PC-3 (cell line): ENCODE measurements around the gene WWP2. TPM values are rescaled to one million over a fixed set of nuclear protein-coding genes. Genes with fewer than 3 reads are reported as not detected.
"Not testable (repeated sequence)": the region's sequence is repeated elsewhere in the genome, so short reads cannot be mapped to it uniquely, and the experiment has no call there.

Source experiments
- ATAC-seq: fragments of 200-7000 bp; cut with Tn5 transposase; 2 replicates; pipeline ENCODE4 v1.9.1; 2020; ENCODE audit warnings: mild to moderate bottlenecking, moderate library complexity
- BruUV-seq: library from RNA; stranded (reverse); fragments of 400-500 nt; replicated peaks from 2 replicates; lab custom pipeline; 2021; lab: Mats Ljungman, UMichigan
- CTCF ChIA-PET: fragments of 300-600 bp; sonication (Branson Sonifier 250); formaldehyde crosslinking; loops from one replicate; lab custom pipeline; 2022; ENCODE audit warnings: antibody characterized with exemption; lab: Charles Lee
- POLR2A ChIA-PET: fragments of 300-600 bp; sonication (Branson Sonifier 250); formaldehyde crosslinking; loops from one replicate; lab custom pipeline; 2022; ENCODE audit warnings: antibody characterized with exemption; ENCODE audit not compliant: unreplicated experiment; lab: Charles Lee
- DNase-seq: peaks from one replicate; pipeline ENCODE4 v3.0.0-alpha.2; 2015
- H2AFZ ChIP-seq: fragments of 300-600 bp; sonication (generic); 2 replicates; pipeline ENCODE4 v1.6.0; 2016; ENCODE audit warnings: antibody characterized with exemption, low read length
- H3F3A ChIP-seq: fragments of 300-600 bp; sonication (generic); one replicate; pipeline ENCODE4 v1.6.0; 2017; ENCODE audit warnings: antibody characterized with exemption, low read length, control low read depth, mild to moderate bottlenecking; ENCODE audit not compliant: unreplicated experiment
- H3K27ac ChIP-seq: fragments of 300-600 bp; sonication (generic); 2 replicates; pipeline ENCODE4 v1.5.1; 2016; ENCODE audit warnings: mild to moderate bottlenecking, low read length
- H3K27me3 ChIP-seq: fragments of 300-600 bp; sonication (generic); 2 replicates; pipeline ENCODE4 v1.6.1; 2016; ENCODE audit warnings: low read length, mixed read lengths
- H3K36me3 ChIP-seq: fragments of 300-600 bp; sonication (generic); 2 replicates; pipeline ENCODE4 v1.6.1; 2016; ENCODE audit warnings: low read depth, mixed run types, low read length, mixed read lengths
- H3K4me1 ChIP-seq: fragments of 300-600 bp; sonication (generic); 2 replicates; pipeline ENCODE4 v1.5.1; 2016; ENCODE audit warnings: low read length; ENCODE audit not compliant: insufficient read depth
- H3K4me2 ChIP-seq: fragments of 300-600 bp; sonication (generic); 2 replicates; pipeline ENCODE4 v1.6.0; 2016; ENCODE audit warnings: low read length
- H3K4me3 ChIP-seq: fragments of 300-600 bp; sonication (generic); 2 replicates; pipeline ENCODE4 v1.5.1; 2016; ENCODE audit warnings: mild to moderate bottlenecking, low read length, mixed read lengths
- H3K79me2 ChIP-seq: fragments of 300-600 bp; sonication (generic); 2 replicates; pipeline ENCODE4 v1.6.1; 2017; ENCODE audit warnings: low read length, mixed read lengths
- H3K9ac ChIP-seq: fragments of 300-600 bp; sonication (generic); 2 replicates; pipeline ENCODE4 v1.6.0; 2016; ENCODE audit warnings: mild to moderate bottlenecking, low read length
- H3K9me2 ChIP-seq: fragments of 300-600 bp; sonication (generic); replicated peaks from 2 replicates; pipeline ENCODE4 v1.6.1; 2016; ENCODE audit warnings: mixed run types, low read length, mixed read lengths
- H3K9me3 ChIP-seq: fragments of 300-600 bp; sonication (generic); 2 replicates; pipeline ENCODE4 v1.6.1; 2016; ENCODE audit warnings: low read length, mixed read lengths
- H4K20me1 ChIP-seq: fragments of 300-600 bp; sonication (generic); 2 replicates; pipeline ENCODE4 v1.6.1; 2016; ENCODE audit warnings: low read length, mixed read lengths
- EZH2 ChIP-seq: fragments of 300-600 bp; sonication (generic); IDR thresholded peaks from one replicate; pipeline ENCODE4 v1.6.1; 2017; ENCODE audit warnings: antibody characterized with exemption, mild to moderate bottlenecking, low read length; ENCODE audit not compliant: unreplicated experiment
- EZH2phosphoT487 ChIP-seq: fragments of 300-600 bp; sonication (generic); IDR thresholded peaks from 2 replicates; pipeline ENCODE4 v1.6.1; 2018; ENCODE audit warnings: mild to moderate bottlenecking, antibody characterized with exemption, low read length, borderline replicate concordance
- intact Hi-C: fragments of 100-400 bp; cut with micrococcal nuclease; formaldehyde crosslinking; loops from 2 replicates; pipeline ENCODE4 v1.9.0; 2023
- total RNA-seq: library from RNA; depleted of rRNA; stranded (reverse); fragments of >200 nt; gene quantifications from 2 replicates; pipeline ENCODE4 v1.2.3, GENCODE V29; 2014
- TF ChIP-seq, protein P1 (sequence below): fragments of 300-600 bp; sonication (generic); conservative IDR thresholded peaks from 2 replicates; pipeline ENCODE4 v1.5.1; 2017; ENCODE audit warnings: antibody characterized with exemption, low read depth, mild to moderate bottlenecking, low read length

The WWP2 gene
- total RNA-seq, 1 experiment from 2014 or later: 15.8 TPM

DNA sequence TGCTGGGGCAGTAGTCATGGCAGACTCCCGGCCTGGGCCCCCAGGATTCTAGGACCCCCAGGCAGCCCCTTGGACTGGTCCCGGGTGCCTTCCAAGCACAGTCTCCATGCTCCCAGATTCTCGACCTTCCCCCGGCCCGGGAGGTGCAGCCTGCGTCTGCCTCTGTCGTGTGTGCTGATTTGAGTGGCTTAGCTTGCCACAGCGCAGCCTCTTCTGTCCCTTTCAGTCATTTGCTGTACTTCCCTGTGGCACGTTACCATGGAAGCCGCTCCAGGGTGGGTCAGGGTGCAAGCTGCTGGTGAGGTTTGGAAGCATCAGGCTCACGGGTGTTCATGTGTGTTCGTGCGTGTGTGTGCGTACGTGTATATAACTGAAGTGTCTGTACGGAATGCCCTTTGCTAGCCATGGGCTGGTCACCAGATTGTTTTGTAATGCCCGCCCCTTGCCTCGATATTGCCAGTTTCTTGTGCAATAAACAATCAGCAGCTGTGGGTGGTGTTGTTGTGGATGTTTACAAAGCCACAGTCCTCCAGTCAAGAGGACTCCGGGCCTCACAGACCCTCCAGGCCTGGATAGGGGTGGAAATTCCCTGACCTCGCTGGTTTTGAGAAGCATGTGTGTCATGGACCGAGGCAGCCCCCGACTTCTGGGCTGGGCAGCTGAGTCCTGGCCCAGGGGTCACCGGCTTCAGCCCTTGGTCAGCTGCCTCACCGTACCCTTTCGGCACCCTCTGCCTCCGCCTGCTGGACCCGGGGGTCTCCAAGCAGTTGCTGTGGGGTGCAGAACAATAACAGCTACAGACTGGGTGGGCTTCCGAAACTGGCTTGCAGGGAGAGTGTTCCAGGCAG lies 179.3 kb downstream of the WWP2 start:
- no peaks in the 10 kb centered on the region for H3F3A ChIP-seq
- H3K9me2 ChIP-seq: no peaks in the 10 kb centered on the region
- no peaks in the 10 kb centered on the region for H3K27me3 ChIP-seq
- H2AFZ ChIP-seq: no peak overlapping the region
- ATAC-seq (no peak), DNase-seq (no peak)
- H3K4me3 ChIP-seq: no peak overlapping the region
- H3K9ac ChIP-seq: no peak overlapping the region
- H3K27ac ChIP-seq: no peak overlapping the region
- no peaks in the 10 kb centered on the region for H3K9me3 ChIP-seq
- intact Hi-C loops: no loop called here
- H3K79me2 ChIP-seq: no peaks in the 10 kb centered on the region
- ChIA-PET POLR2A (no interaction called here), CTCF (no interaction called here)
- H3K4me1 ChIP-seq: no peaks in the 10 kb centered on the region
- no peak for TF ChIP-seq EZH2
- no peak for TF ChIP-seq EZH2phosphoT487
- TF ChIP-seq, protein P1, sequence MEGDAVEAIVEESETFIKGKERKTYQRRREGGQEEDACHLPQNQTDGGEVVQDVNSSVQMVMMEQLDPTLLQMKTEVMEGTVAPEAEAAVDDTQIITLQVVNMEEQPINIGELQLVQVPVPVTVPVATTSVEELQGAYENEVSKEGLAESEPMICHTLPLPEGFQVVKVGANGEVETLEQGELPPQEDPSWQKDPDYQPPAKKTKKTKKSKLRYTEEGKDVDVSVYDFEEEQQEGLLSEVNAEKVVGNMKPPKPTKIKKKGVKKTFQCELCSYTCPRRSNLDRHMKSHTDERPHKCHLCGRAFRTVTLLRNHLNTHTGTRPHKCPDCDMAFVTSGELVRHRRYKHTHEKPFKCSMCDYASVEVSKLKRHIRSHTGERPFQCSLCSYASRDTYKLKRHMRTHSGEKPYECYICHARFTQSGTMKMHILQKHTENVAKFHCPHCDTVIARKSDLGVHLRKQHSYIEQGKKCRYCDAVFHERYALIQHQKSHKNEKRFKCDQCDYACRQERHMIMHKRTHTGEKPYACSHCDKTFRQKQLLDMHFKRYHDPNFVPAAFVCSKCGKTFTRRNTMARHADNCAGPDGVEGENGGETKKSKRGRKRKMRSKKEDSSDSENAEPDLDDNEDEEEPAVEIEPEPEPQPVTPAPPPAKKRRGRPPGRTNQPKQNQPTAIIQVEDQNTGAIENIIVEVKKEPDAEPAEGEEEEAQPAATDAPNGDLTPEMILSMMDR: no peak
- BruUV-seq: no TSS peak
- no peaks in the 10 kb centered on the region for H4K20me1 ChIP-seq
- H3K4me2 ChIP-seq: no peak overlapping the region
- no peaks in the 10 kb centered on the region for H3K36me3 ChIP-seq

DNA sequence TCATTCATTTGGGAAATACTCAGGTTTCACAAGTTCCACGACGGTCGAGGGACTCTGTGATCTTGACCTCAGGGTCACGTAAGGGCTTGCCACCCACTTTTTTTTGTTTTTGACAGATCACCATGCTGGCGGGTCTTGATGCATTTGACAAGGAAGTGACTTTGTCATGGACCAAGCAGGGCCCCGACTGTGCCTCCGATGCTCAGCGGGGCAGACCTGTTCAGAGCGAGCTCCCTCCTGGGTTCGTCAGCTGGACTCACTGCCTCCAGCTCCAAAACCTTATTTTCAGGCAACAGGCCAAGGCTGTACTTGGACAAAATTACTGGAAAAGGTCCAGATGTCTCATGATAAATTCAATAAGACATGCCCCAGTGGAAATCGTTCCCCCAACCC lies 180.0 kb downstream of the WWP2 start:
- CTCF ChIA-PET: no interaction called here
- Histone ChIP-seq H3K4me1 (no peaks in the 10 kb centered on the region), H2AFZ (no peak overlapping the region), H3K27ac (no peak overlapping the region), H3K36me3 (no peaks in the 10 kb centered on the region), H3K79me2 (no peaks in the 10 kb centered on the region), H3K4me3 (no peak overlapping the region), H3K9ac (no peak overlapping the region), H3F3A (no peaks in the 10 kb centered on the region), H4K20me1 (no peaks in the 10 kb centered on the region), H3K4me2 (no peak overlapping the region), H3K9me3 (no peaks in the 10 kb centered on the region), H3K27me3 (no peaks in the 10 kb centered on the region), H3K9me2 (no peaks in the 10 kb centered on the region)
- TF ChIP-seq, protein P1: no peak
- no peak for TF ChIP-seq EZH2phosphoT487
- no peak for TF ChIP-seq EZH2
- intact Hi-C loops: no loop called here
- BruUV-seq: no TSS peak
- no peak for DNase-seq
- POLR2A ChIA-PET: no interaction called here
- ATAC-seq: no peak

DNA sequence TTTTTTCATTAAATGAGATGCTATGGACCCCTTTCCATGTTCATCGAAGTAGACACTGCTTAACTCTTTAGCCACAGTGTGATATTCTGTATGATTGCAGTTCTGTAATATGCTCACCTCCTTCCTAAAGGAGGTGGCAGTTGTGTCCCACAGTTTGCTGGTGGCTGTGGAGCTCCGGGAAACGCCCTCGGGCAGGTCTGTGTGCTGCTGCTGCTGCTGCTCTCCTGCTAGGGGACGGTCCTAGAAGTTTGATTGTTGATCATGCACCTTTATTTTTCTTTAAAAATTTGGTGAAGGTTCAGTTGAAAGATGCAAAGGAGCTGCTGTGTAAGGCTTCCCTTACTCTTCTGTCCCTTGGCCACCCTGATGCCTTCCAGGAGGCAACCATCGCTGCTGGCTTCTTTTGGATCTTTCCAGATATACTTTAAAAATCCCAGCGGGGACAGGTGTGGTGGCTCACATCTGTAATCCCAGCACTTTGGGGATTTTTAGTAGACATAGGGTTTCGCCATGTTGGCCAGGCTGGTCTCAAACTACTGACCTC lies 180.6 kb downstream of the WWP2 start:
- BruUV-seq: no TSS peak
- Histone ChIP-seq H3K27me3 (no peaks in the 10 kb centered on the region), H3K4me2 (no peak overlapping the region), H3K9ac (no peak overlapping the region), H3K4me1 (no peaks in the 10 kb centered on the region), H4K20me1 (no peaks in the 10 kb centered on the region), H2AFZ (no peak overlapping the region), H3K79me2 (no peaks in the 10 kb centered on the region), H3K4me3 (no peak overlapping the region), H3F3A (no peaks in the 10 kb centered on the region), H3K9me3 (no peaks in the 10 kb centered on the region), H3K36me3 (no peaks in the 10 kb centered on the region), H3K9me2 (no peaks in the 10 kb centered on the region), H3K27ac (no peak overlapping the region)
- ChIA-PET POLR2A (no interaction called here), CTCF (no interaction called here)
- TF ChIP-seq EZH2phosphoT487: no peak
- TF ChIP-seq, protein P1: no peak
- no peak for TF ChIP-seq EZH2
- ATAC-seq (no peak), DNase-seq (no peak)
- intact Hi-C loops: no loop called here

DNA sequence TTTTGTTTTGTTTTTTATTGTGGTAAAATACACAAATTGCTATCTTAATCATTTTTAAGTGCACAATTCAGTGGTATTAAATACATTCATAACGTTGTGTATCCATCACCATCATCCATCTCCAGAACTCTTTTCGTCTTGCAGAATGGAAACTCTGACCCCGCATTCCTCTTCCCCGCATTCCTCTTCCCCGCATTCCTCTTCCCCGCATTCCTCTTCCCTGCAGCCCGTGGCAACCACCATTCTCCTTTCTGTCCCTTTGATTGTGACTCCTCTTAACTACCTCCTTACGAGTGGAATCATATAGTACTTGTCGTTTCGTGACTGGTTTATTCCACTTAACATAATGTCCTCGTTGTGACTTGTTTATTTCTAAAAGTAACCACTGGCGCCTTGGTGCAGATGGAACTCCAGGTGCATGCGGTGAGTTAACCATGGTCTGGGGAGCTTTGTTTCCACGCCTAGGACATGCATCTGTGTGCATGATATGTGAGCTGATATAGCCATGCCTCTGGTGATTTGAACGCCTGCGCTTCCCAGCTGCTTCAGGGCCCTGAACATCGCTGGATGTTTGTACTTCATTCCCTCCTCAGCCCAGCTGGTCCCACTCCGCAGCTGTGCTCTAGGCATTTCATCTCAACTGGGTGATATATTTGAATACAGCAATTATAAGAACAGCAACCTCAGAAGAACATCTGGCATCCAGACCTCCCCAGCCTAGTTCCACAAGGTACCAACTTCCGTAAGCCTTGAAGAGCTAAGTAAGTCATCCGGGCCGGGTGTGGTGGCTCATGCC lies 181.3 kb downstream of the WWP2 start:
- H3K79me2 ChIP-seq, H4K20me1 ChIP-seq, H3K36me3 ChIP-seq, intact Hi-C loops, ATAC-seq, H3F3A ChIP-seq, CTCF ChIA-PET, H3K27ac ChIP-seq, POLR2A ChIA-PET, H3K4me1 ChIP-seq, DNase-seq, H2AFZ ChIP-seq, H3K9me2 ChIP-seq, H3K4me2 ChIP-seq, H3K9me3 ChIP-seq, BruUV-seq, H3K4me3 ChIP-seq, H3K27me3 ChIP-seq, H3K9ac ChIP-seq: not testable (repeated sequence)
